Caco-2 (cell line): ENCODE data around the gene OR2AT4. TPM values are rescaled to one million over a fixed set of nuclear protein-coding genes. Genes with fewer than 3 reads are reported as not detected.

Experiments used
- BruUV-seq: library from RNA; stranded (reverse); fragments of 400-500 nt; replicated peaks from 2 replicates; lab custom pipeline; 2021; lab: Mats Ljungman, UMichigan
- CTCF ChIA-PET: fragments of 300-600 bp; sonication (Branson Sonifier 250); formaldehyde crosslinking; loops from one replicate; lab custom pipeline; 2022; ENCODE audit warnings: antibody characterized with exemption; lab: Charles Lee
- POLR2A ChIA-PET: fragments of 300-600 bp; sonication (Branson Sonifier 250); formaldehyde crosslinking; loops from one replicate; lab custom pipeline; 2022; ENCODE audit warnings: antibody characterized with exemption; lab: Charles Lee
- DNase-seq, 2 experiments: peaks; one replicate each; pipeline versions ENCODE4 v3.0.0 to v3.0.0-alpha.2; 2020 to 2022
- H3K27me3 ChIP-seq: replicated peaks from 2 replicates; pipeline ENCODE4 v1.6.0; 2011; ENCODE audit warnings: low read length; ENCODE audit not compliant: control insufficient read depth, insufficient read depth
- H3K36me3 ChIP-seq: 2 replicates; pipeline ENCODE4 v1.5.1; 2011; ENCODE audit warnings: low read length; ENCODE audit not compliant: control insufficient read depth, insufficient read depth
- H3K4me1 ChIP-seq: fragments of 250-450 bp; sonication (Bioruptor Pico); 2 replicates; pipeline ENCODE4 v1.5.1; 2020; ENCODE audit warnings: mild to moderate bottlenecking
- H3K4me3 ChIP-seq: 2 replicates; pipeline ENCODE4 v1.5.1; 2011; ENCODE audit warnings: low read depth, mild to moderate bottlenecking, control low read depth, low read length
- H3K9me3 ChIP-seq: fragments of 250-450 bp; sonication (Bioruptor Pico); 2 replicates; pipeline ENCODE4 v1.5.1; 2020; ENCODE audit warnings: mild to moderate bottlenecking, moderate library complexity
- H3K27ac Mint-ChIP-seq: one replicate; pipeline ENCODE4 v1.8.0; 2022; ENCODE audit warnings: mixed read lengths; ENCODE audit not compliant: unreplicated experiment
- H3K27me3 Mint-ChIP-seq: one replicate; pipeline ENCODE4 v1.8.0; 2022; ENCODE audit warnings: mixed read lengths; ENCODE audit not compliant: insufficient read depth, unreplicated experiment
- H3K36me3 Mint-ChIP-seq: one replicate; pipeline ENCODE4 v1.8.0; 2022; ENCODE audit warnings: mild to moderate bottlenecking, mixed read lengths; ENCODE audit not compliant: insufficient read depth, unreplicated experiment
- H3K4me1 Mint-ChIP-seq: one replicate; pipeline ENCODE4 v1.8.0; 2022; ENCODE audit warnings: low read depth, mixed read lengths; ENCODE audit not compliant: unreplicated experiment
- H3K4me3 Mint-ChIP-seq: one replicate; pipeline ENCODE4 v1.8.0; 2022; ENCODE audit warnings: mild to moderate bottlenecking, moderate library complexity, mixed read lengths; ENCODE audit not compliant: unreplicated experiment
- H3K9me3 Mint-ChIP-seq: one replicate; pipeline ENCODE4 v1.8.0; 2022; ENCODE audit warnings: mixed read lengths; ENCODE audit not compliant: unreplicated experiment
- intact Hi-C: fragments of 100-400 bp; cut with micrococcal nuclease; formaldehyde crosslinking; loops from one replicate; pipeline ENCODE4 v1.10.0; 2022; ENCODE audit not compliant: unreplicated experiment
- total RNA-seq: library from RNA; stranded (reverse); gene quantifications from 2 replicates; pipeline ENCODE4 v1.2.3, GENCODE V29; 2022
- TF ChIP-seq, protein P1 (sequence below), 2 experiments: fragments of 200-600 bp in 1 of 2; IDR thresholded peaks; 1 replicate in 1 of 2; 2 replicates in 1 of 2; pipeline versions ENCODE4 v1.5.1 to v1.8.0; 2011 to 2022; ENCODE audit warnings: antibody characterized with exemption in 1 of 2, control low read depth in 1 of 2, inconsistent platforms in 1 of 2, low read depth in 1 of 2, low read length in 1 of 2, mild to moderate bottlenecking in 1 of 2, moderate library complexity in 1 of 2; ENCODE audit not compliant: insufficient read depth in 1 of 2, severe bottlenecking in 1 of 2, unreplicated experiment in 1 of 2

The OR2AT4 gene
- total RNA-seq, 1 experiment from 2014 or later: not detected

DNA sequence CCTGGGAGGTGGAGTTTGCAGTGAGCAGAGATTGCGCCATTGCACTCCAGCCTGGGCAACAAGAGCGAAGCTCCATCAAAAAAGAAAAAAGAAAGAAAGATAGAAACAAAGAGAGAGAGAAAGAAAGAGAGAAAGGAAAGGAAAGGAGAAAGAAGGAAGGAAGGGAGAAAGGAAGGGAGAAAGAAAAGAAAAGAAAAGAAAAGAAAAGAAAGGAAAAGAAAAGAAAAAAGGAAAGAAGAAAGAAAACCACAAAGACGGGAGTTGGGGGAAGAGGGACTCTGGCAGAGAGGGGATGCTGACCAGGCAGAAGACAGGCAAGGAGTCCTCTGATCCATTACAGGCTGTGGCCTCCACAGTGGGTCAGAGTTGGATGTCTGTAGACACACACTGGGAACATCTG, 35.4 kb upstream of the OR2AT4 start:
- CTCF ChIA-PET: no interaction called here
- Mint-ChIP-seq H3K27me3 (peaks cover 24% of the 10 kb centered on the region), H3K27ac (no peak overlapping the region), H3K9me3 (peaks cover 22% of the 10 kb centered on the region), H3K36me3 (no peaks in the 10 kb centered on the region), H3K4me1 (no peaks in the 10 kb centered on the region), H3K4me3 (no peak overlapping the region)
- Histone ChIP-seq H3K4me1 (no peaks in the 10 kb centered on the region), H3K27me3 (no peaks in the 10 kb centered on the region), H3K36me3 (no peaks in the 10 kb centered on the region), H3K9me3 (0 out of 2 replicates have a peak, but pooled peaks cover 5% of the 10 kb centered on the region), H3K4me3 (no peak overlapping the region)
- POLR2A ChIA-PET: no interaction called here
- no peak for DNase-seq
- no TSS peak for BruUV-seq
- TF ChIP-seq, protein P1, sequence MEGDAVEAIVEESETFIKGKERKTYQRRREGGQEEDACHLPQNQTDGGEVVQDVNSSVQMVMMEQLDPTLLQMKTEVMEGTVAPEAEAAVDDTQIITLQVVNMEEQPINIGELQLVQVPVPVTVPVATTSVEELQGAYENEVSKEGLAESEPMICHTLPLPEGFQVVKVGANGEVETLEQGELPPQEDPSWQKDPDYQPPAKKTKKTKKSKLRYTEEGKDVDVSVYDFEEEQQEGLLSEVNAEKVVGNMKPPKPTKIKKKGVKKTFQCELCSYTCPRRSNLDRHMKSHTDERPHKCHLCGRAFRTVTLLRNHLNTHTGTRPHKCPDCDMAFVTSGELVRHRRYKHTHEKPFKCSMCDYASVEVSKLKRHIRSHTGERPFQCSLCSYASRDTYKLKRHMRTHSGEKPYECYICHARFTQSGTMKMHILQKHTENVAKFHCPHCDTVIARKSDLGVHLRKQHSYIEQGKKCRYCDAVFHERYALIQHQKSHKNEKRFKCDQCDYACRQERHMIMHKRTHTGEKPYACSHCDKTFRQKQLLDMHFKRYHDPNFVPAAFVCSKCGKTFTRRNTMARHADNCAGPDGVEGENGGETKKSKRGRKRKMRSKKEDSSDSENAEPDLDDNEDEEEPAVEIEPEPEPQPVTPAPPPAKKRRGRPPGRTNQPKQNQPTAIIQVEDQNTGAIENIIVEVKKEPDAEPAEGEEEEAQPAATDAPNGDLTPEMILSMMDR (IDR thresholded peaks at IDR 0.05; ENCODE audit: insufficient read depth in 1 of 2, low read depth in 1 of 2, low read length in 1 of 2, severe bottlenecking in 1 of 2, unreplicated experiment in 1 of 2): no peak
- intact Hi-C loops: no loop called here

DNA sequence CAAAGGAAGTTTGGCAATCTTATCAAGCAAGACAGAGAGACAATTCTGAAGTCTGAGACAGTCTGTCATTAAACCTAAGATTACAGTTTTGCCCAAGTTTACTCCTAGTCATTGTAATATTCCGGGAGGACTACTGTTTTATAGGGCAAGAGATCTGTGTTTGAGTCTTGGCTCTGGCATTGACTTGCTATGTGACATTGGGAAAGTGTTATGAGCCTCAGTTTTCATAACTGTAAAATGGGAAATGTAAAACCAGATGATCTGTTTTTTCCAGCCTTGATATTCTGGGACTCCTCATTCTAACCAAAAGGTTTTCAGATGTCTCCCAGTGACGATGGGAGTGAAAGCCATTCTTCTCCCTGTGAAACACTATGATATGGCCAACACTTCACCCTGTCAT, 29.9 kb upstream of the OR2AT4 start:
- Mint-ChIP-seq H3K36me3 (no peaks in the 10 kb centered on the region), H3K9me3 (peaks cover 10% of the 10 kb centered on the region), H3K4me1 (no peaks in the 10 kb centered on the region), H3K27ac (no peak overlapping the region), H3K27me3 (peaks cover 17% of the 10 kb centered on the region), H3K4me3 (no peak overlapping the region)
- TF ChIP-seq, protein P1 (IDR thresholded peaks at IDR 0.05; ENCODE audit: insufficient read depth in 1 of 2, low read depth in 1 of 2, low read length in 1 of 2, severe bottlenecking in 1 of 2, unreplicated experiment in 1 of 2): no peak
- Histone ChIP-seq H3K4me3 (no peak overlapping the region), H3K9me3 (peaks cover 5% of the 10 kb centered on the region; the same call in 1 of the 2 replicates), H3K27me3 (no peaks in the 10 kb centered on the region), H3K36me3 (no peaks in the 10 kb centered on the region), H3K4me1 (no peaks in the 10 kb centered on the region)
- BruUV-seq: no TSS peak
- ChIA-PET CTCF (interaction anchor here (0.6 kb wide), 1 partner anchor 153 kb away, joined by 3 read pairs; no protein-coding TSS in a partner anchor), POLR2A (no interaction called here)
- no peak for DNase-seq
- intact Hi-C loops: no loop called here

DNA sequence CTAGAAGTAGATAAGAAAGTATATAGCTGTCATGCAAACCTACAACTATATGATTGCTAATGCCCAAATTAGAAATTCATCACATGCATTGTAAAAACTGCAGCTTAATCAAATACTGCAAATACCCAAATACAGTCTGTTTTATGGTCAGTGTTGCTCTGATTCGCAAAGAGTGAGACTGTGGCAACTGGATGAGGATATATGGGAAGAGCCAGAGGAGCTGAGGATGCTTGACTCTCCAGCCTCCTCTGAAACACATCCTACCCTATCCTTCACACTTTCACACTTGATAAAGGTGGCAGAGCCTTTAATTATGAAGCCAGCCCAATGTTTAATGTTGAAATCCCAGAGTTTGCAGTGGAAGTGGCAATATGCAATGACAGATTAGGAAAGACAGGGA, 21.9 kb upstream of the OR2AT4 start:
- DNase-seq: no peak
- Mint-ChIP-seq H3K9me3 (peaks cover 37% of the 10 kb centered on the region), H3K4me3 (no peak overlapping the region), H3K27me3 (peaks cover 17% of the 10 kb centered on the region), H3K36me3 (no peaks in the 10 kb centered on the region), H3K27ac (no peak overlapping the region), H3K4me1 (no peaks in the 10 kb centered on the region)
- ChIA-PET CTCF (no interaction called here), POLR2A (no interaction called here)
- no TSS peak for BruUV-seq
- no peaks in the 10 kb centered on the region for H3K27me3 ChIP-seq
- H3K9me3 ChIP-seq: peaks cover 29% of the 10 kb centered on the region
- no peaks in the 10 kb centered on the region for H3K36me3 ChIP-seq
- TF ChIP-seq, protein P1 (IDR thresholded peaks at IDR 0.05; ENCODE audit: insufficient read depth in 1 of 2, low read depth in 1 of 2, low read length in 1 of 2, severe bottlenecking in 1 of 2, unreplicated experiment in 1 of 2): no peak
- no peaks in the 10 kb centered on the region for H3K4me1 ChIP-seq
- no peak overlapping the region for H3K4me3 ChIP-seq
- intact Hi-C loops: no loop called here
